Measurements from ENCODE around the gene LTBP1. TPM values are rescaled to one million over a fixed set of nuclear protein-coding genes. Genes with fewer than 3 reads are reported as not detected.

Gene LTBP1
- total RNA-seq, 2 donors from 2014 or later: 25.9 to 99.8 TPM

- no peaks in the 10 kb centered on the region for H3K9me3 ChIP-seq
- TF ChIP-seq POLR2AphosphoS5 (IDR thresholded peaks at IDR 0.05) (no peak), POLR2A (IDR thresholded peaks at IDR 0.05) (no peak), CTCF (IDR thresholded peaks at IDR 0.05) (no peak)
- no peak overlapping the region for H3K4me3 ChIP-seq
- H3K36me3 ChIP-seq: no peaks in the 10 kb centered on the region
- intact Hi-C loops (cut with DNase I): no loop called here
- DNase-seq (ENCODE audit: low spot score): no peak
- H3K27ac ChIP-seq: no peak overlapping the region
- WGBS: 55% methylated on average over 6 of the region's 6 CpGs
- no peaks in the 10 kb centered on the region for H3K27me3 ChIP-seq (replicated peaks; ENCODE audit: insufficient read depth)
- H3K4me1 ChIP-seq (replicated peaks): no peaks in the 10 kb centered on the region
Measured at GRCh38 chr2:33083699-33084387, 137.1 kb downstream of the LTBP1 start.

DNA sequence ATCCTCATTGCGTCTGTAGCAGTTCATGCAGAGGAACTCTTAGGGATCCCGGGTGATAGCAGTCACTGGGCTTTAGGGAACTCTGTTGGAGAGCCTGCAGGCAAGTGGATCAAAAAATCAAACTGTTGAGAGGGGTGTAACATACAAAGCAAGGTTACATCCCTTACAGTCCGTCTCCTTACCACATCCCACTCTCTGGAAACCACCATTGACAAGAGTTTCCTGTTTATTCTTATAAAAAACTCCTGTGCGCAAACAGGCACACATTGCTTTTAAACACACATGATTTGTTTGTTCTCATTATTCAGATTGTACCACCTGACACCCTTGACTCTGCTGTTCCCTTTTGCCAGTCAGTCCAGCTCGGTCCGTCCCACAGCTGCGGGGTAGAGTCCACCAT lies 137.7 kb downstream of the LTBP1 start:
- H3K36me3 ChIP-seq: no peaks in the 10 kb centered on the region
- no peak overlapping the region for H3K27ac ChIP-seq
- WGBS: 67% methylated on average over 7 of the region's 7 CpGs
- no peak for DNase-seq (ENCODE audit: low spot score)
- intact Hi-C loops (cut with DNase I): no loop called here
- TF ChIP-seq POLR2A (IDR thresholded peaks at IDR 0.05): no peak
- no peak for TF ChIP-seq POLR2AphosphoS5 (IDR thresholded peaks at IDR 0.05)
- no peak for TF ChIP-seq CTCF (IDR thresholded peaks at IDR 0.05)
- H3K9me3 ChIP-seq: no peaks in the 10 kb centered on the region
- no peak overlapping the region for H3K4me3 ChIP-seq
- no peaks in the 10 kb centered on the region for H3K27me3 ChIP-seq (replicated peaks; ENCODE audit: insufficient read depth)
- no peaks in the 10 kb centered on the region for H3K4me1 ChIP-seq (replicated peaks)

- WGBS: 92% methylated on average over 1 of the region's 1 CpG
- no peaks in the 10 kb centered on the region for H3K27me3 ChIP-seq (replicated peaks; ENCODE audit: insufficient read depth)
- intact Hi-C loops (cut with DNase I): no loop called here
Measured at GRCh38 chr2:33085646-33086045, 138.9 kb downstream of the LTBP1 start.

GRCh38 chr2:33086400-33087015 lies 139.8 kb downstream of the LTBP1 start:
- intact Hi-C loops (cut with DNase I): no loop called here
- WGBS: 16% methylated on average over 9 of the region's 9 CpGs

More at GRCh38 chr2:33085646-33086045, 138.9 kb downstream of the LTBP1 start:
- Histone ChIP-seq H3K4me1 (replicated peaks) (no peaks in the 10 kb centered on the region), H3K9me3 (no peaks in the 10 kb centered on the region), H3K27ac (no peak overlapping the region), H3K36me3 (no peaks in the 10 kb centered on the region), H3K4me3 (no peak overlapping the region)
- DNase-seq (ENCODE audit: low spot score): no peak
- TF ChIP-seq POLR2AphosphoS5 (IDR thresholded peaks at IDR 0.05) (no peak), POLR2A (IDR thresholded peaks at IDR 0.05) (no peak), CTCF (IDR thresholded peaks at IDR 0.05) (no peak)

More at GRCh38 chr2:33086400-33087015, 139.8 kb downstream of the LTBP1 start:
- Histone ChIP-seq H3K36me3 (no peaks in the 10 kb centered on the region), H3K9me3 (no peaks in the 10 kb centered on the region), H3K27me3 (replicated peaks; ENCODE audit: insufficient read depth) (no peaks in the 10 kb centered on the region), H3K4me1 (replicated peaks) (no peaks in the 10 kb centered on the region), H3K4me3 (no peak overlapping the region), H3K27ac (no peak overlapping the region)
- no peak for TF ChIP-seq POLR2AphosphoS5 (IDR thresholded peaks at IDR 0.05)
- TF ChIP-seq CTCF (IDR thresholded peaks at IDR 0.05): peak in 3 of 4 experiments; percentile 19 to 50 (median 24)
- peak; percentile 40 for DNase-seq (ENCODE audit: low spot score)
